Measurements from ENCODE around the gene CPVL.

CPVL gene

DNA sequence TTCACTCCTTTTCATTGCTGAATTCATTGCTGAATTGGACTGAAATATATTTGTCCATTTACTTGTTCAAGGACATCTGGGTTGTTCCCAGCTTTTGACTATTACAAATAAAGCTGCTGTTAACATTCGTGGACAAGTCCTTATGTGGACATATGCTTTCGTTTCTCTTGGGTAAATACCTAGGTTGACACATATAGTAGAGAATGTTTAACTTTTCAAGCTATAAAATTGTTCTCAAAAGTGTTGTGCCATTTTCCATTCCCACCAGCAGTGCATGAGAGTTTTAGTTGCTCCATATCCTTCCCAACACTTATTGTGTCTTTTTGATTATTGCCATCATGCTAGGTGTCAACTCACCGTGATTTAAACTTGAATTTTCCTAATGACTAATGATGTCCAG lies 17.5 kb upstream of the CPVL start:
- no peaks in the 10 kb centered on the region for H3K27me3 ChIP-seq (ENCODE audit: insufficient read depth, low read length)
- no peaks in the 10 kb centered on the region for H3K4me1 ChIP-seq (ENCODE audit: control insufficient read depth in 1 of 2, insufficient read depth in 2 of 2, low read length in 2 of 2)
- peak in 1 of 2 donors; percentile 10 for DNase-seq
- H3K36me3 ChIP-seq (ENCODE audit: control insufficient read depth in 1 of 2, insufficient read depth in 2 of 2, low read length in 2 of 2), result no peaks in the 10 kb centered on the region
- no peak overlapping the region for H2BK120ac ChIP-seq (ENCODE audit: insufficient read depth, low read length, poor library complexity)
- H2BK5ac ChIP-seq (ENCODE audit: low read depth, low read length, poor library complexity), result no peak overlapping the region
- no peaks in the 10 kb centered on the region for H3K79me2 ChIP-seq (ENCODE audit: control insufficient read depth, insufficient read depth, low read length, poor library complexity)
- no peak overlapping the region for H4K91ac ChIP-seq (ENCODE audit: low read depth, low read length)
- H3K79me1 ChIP-seq (ENCODE audit: low read length), result no peaks in the 10 kb centered on the region
- no peaks in the 10 kb centered on the region for H3K9me3 ChIP-seq (ENCODE audit: insufficient read depth, low read depth, low read length)
- no peak overlapping the region for H4K12ac ChIP-seq (ENCODE audit: low read depth, low read length)
- H3K23ac ChIP-seq (ENCODE audit: low read length), result no peak overlapping the region
- H2AFZ ChIP-seq (ENCODE audit: insufficient read depth, low read length, poor library complexity), result no peak overlapping the region
- H3K4ac ChIP-seq (ENCODE audit: low read depth, low read length), result no peak overlapping the region
- no peak overlapping the region for H2BK12ac ChIP-seq (ENCODE audit: low read length)
- H3K4me3 ChIP-seq (ENCODE audit: low read depth, low read length), result no peak overlapping the region
- no CpG with 5 or more reads among the region's 3 CpGs for WGBS (ENCODE audit: extremely low coverage, insufficient coverage, insufficient read length)
- H2AK5ac ChIP-seq (ENCODE audit: low read length), result no peak overlapping the region
- no peak overlapping the region for H3K27ac ChIP-seq (ENCODE audit: low read depth, low read length)
- H3K18ac ChIP-seq (ENCODE audit: low read length), result no peak overlapping the region
- H3K9ac ChIP-seq (ENCODE audit: low read length), result no peak overlapping the region
- H4K8ac ChIP-seq (ENCODE audit: low read depth, low read length), result no peak overlapping the region
- H3K4me2 ChIP-seq (ENCODE audit: low read length), result no peak overlapping the region
- H3K14ac ChIP-seq (ENCODE audit: low read length), result no peak overlapping the region

DNA sequence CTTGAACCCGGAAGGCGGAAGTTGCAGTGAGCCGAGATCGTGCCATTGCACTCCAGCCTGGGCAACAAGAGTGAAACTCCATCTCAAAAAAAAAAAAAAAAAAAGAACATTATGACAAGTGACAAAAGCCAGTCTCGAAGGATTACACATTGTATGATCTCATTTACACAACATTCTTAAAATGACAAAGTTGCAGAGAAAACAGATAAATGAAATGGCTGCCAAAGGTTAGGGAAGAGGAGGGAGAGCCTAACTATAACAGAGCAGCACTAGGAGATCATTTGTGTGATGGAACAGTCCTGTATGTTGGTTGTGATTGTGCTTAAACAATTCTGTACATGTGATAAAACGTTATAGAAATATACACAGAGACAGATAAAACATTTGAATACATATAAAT lies 16.2 kb upstream of the CPVL start:
- H2BK5ac ChIP-seq (ENCODE audit: low read depth, low read length, poor library complexity), result no peak overlapping the region
- H4K12ac ChIP-seq (ENCODE audit: low read depth, low read length), result no peak overlapping the region
- no peak overlapping the region for H2BK120ac ChIP-seq (ENCODE audit: insufficient read depth, low read length, poor library complexity)
- no peaks in the 10 kb centered on the region for H3K79me2 ChIP-seq (ENCODE audit: control insufficient read depth, insufficient read depth, low read length, poor library complexity)
- no peak overlapping the region for H3K4me3 ChIP-seq (ENCODE audit: low read depth, low read length)
- no peak overlapping the region for H3K4me2 ChIP-seq (ENCODE audit: low read length)
- H4K91ac ChIP-seq (ENCODE audit: low read depth, low read length), result no peak overlapping the region
- H3K79me1 ChIP-seq (ENCODE audit: low read length), result no peaks in the 10 kb centered on the region
- H3K14ac ChIP-seq (ENCODE audit: low read length), result no peak overlapping the region
- WGBS (ENCODE audit: extremely low coverage, insufficient coverage, insufficient read length), result no CpG with 5 or more reads among the region's 6 CpGs
- no peak overlapping the region for H3K23ac ChIP-seq (ENCODE audit: low read length)
- H3K4me1 ChIP-seq (ENCODE audit: control insufficient read depth in 1 of 2, insufficient read depth in 2 of 2, low read length in 2 of 2), result no peaks in the 10 kb centered on the region
- no peak overlapping the region for H3K9ac ChIP-seq (ENCODE audit: low read length)
- H3K27ac ChIP-seq (ENCODE audit: low read depth, low read length), result no peak overlapping the region
- no peaks in the 10 kb centered on the region for H3K36me3 ChIP-seq (ENCODE audit: control insufficient read depth in 1 of 2, insufficient read depth in 2 of 2, low read length in 2 of 2)
- no peaks in the 10 kb centered on the region for H3K27me3 ChIP-seq (ENCODE audit: insufficient read depth, low read length)
- no peak overlapping the region for H3K18ac ChIP-seq (ENCODE audit: low read length)
- no peak overlapping the region for H4K8ac ChIP-seq (ENCODE audit: low read depth, low read length)
- DNase-seq, result peak in 1 of 2 donors; percentile 72
- H2AFZ ChIP-seq (ENCODE audit: insufficient read depth, low read length, poor library complexity), result no peak overlapping the region
- no peak overlapping the region for H2BK12ac ChIP-seq (ENCODE audit: low read length)
- H2AK5ac ChIP-seq (ENCODE audit: low read length), result no peak overlapping the region
- H3K9me3 ChIP-seq (ENCODE audit: insufficient read depth, low read depth, low read length), result no peaks in the 10 kb centered on the region
- H3K4ac ChIP-seq (ENCODE audit: low read depth, low read length), result no peak overlapping the region

DNA sequence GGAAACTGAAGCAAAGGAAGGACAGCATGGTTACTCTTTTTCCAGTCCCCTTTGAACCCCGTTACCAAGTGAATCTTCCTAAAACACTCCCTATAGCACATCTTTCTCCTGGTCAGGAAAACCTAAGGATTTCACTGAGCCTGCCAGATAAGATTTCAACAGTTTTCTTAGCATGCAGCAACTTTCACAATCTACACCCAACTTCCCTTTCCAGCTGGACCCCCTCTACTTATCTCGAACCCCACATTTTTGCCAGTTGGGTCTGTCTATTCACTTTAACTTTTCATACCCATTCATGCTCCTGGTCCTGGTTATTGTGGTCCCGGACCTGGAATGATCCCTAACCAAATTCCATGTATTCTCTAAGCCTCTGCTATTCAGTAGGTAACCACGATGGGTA lies 14.9 kb upstream of the CPVL start:
- Histone ChIP-seq H3K4me3 (ENCODE audit: low read depth, low read length) (no peak overlapping the region), H2BK120ac (ENCODE audit: insufficient read depth, low read length, poor library complexity) (no peak overlapping the region), H2AFZ (ENCODE audit: insufficient read depth, low read length, poor library complexity) (no peak overlapping the region), H3K36me3 (ENCODE audit: control insufficient read depth in 1 of 2, insufficient read depth in 2 of 2, low read length in 2 of 2) (no peaks in the 10 kb centered on the region), H2BK5ac (ENCODE audit: low read depth, low read length, poor library complexity) (no peak overlapping the region), H3K9ac (ENCODE audit: low read length) (no peak overlapping the region), H4K91ac (ENCODE audit: low read depth, low read length) (no peak overlapping the region), H3K9me3 (ENCODE audit: insufficient read depth, low read depth, low read length) (no peaks in the 10 kb centered on the region), H3K27ac (ENCODE audit: low read depth, low read length) (no peak overlapping the region), H4K8ac (ENCODE audit: low read depth, low read length) (no peak overlapping the region), H3K79me2 (ENCODE audit: control insufficient read depth, insufficient read depth, low read length, poor library complexity) (no peaks in the 10 kb centered on the region), H3K4me1 (ENCODE audit: control insufficient read depth in 1 of 2, insufficient read depth in 2 of 2, low read length in 2 of 2) (no peaks in the 10 kb centered on the region), H4K12ac (ENCODE audit: low read depth, low read length) (no peak overlapping the region), H3K14ac (ENCODE audit: low read length) (no peak overlapping the region), H3K4ac (ENCODE audit: low read depth, low read length) (no peak overlapping the region), H3K79me1 (ENCODE audit: low read length) (no peaks in the 10 kb centered on the region), H2BK12ac (ENCODE audit: low read length) (no peak overlapping the region), H3K18ac (ENCODE audit: low read length) (no peak overlapping the region), H3K4me2 (ENCODE audit: low read length) (no peak overlapping the region), H3K27me3 (ENCODE audit: insufficient read depth, low read length) (no peaks in the 10 kb centered on the region), H3K23ac (ENCODE audit: low read length) (no peak overlapping the region), H2AK5ac (ENCODE audit: low read length) (no peak overlapping the region)
- WGBS (ENCODE audit: extremely low coverage, insufficient coverage, insufficient read length), result no CpG with 5 or more reads among the region's 4 CpGs
- no peak for DNase-seq

DNA sequence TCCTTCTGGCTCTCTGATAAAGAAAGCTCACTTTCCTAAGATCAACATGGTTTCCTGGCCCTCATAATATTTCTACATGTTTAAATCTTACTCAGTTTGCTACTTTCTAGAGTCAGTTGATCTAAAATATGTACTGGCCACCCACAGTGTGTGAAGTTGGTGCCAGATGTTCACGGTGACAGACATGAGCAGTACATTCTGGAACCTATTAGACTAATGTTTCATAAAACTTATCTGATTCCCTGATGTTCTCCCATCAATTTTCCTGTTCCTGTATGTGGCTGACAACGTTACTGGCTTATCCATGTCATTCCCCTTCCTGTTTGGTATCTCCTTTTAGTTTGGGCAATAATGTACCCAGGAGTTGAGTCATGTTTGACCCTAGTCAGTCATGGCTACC lies 13.7 kb upstream of the CPVL start:
- no peaks in the 10 kb centered on the region for H3K9me3 ChIP-seq (ENCODE audit: insufficient read depth, low read depth, low read length)
- no peak overlapping the region for H3K4ac ChIP-seq (ENCODE audit: low read depth, low read length)
- H3K79me2 ChIP-seq (ENCODE audit: control insufficient read depth, insufficient read depth, low read length, poor library complexity), result no peaks in the 10 kb centered on the region
- no peak overlapping the region for H2BK12ac ChIP-seq (ENCODE audit: low read length)
- H3K4me2 ChIP-seq (ENCODE audit: low read length), result no peak overlapping the region
- H3K27ac ChIP-seq (ENCODE audit: low read depth, low read length), result no peak overlapping the region
- H3K14ac ChIP-seq (ENCODE audit: low read length), result no peak overlapping the region
- H2AK5ac ChIP-seq (ENCODE audit: low read length), result no peak overlapping the region
- H3K4me1 ChIP-seq (ENCODE audit: control insufficient read depth in 1 of 2, insufficient read depth in 2 of 2, low read length in 2 of 2), result no peaks in the 10 kb centered on the region
- no peaks in the 10 kb centered on the region for H3K27me3 ChIP-seq (ENCODE audit: insufficient read depth, low read length)
- H3K79me1 ChIP-seq (ENCODE audit: low read length), result no peaks in the 10 kb centered on the region
- no peaks in the 10 kb centered on the region for H3K36me3 ChIP-seq (ENCODE audit: control insufficient read depth in 1 of 2, insufficient read depth in 2 of 2, low read length in 2 of 2)
- no peak overlapping the region for H2BK5ac ChIP-seq (ENCODE audit: low read depth, low read length, poor library complexity)
- DNase-seq, result peak; percentile 42 to 67
- H2AFZ ChIP-seq (ENCODE audit: insufficient read depth, low read length, poor library complexity), result no peak overlapping the region
- no peak overlapping the region for H4K8ac ChIP-seq (ENCODE audit: low read depth, low read length)
- H2BK120ac ChIP-seq (ENCODE audit: insufficient read depth, low read length, poor library complexity), result no peak overlapping the region
- H3K4me3 ChIP-seq (ENCODE audit: low read depth, low read length), result no peak overlapping the region
- no peak overlapping the region for H3K18ac ChIP-seq (ENCODE audit: low read length)
- WGBS (ENCODE audit: extremely low coverage, insufficient coverage, insufficient read length), result no CpG with 5 or more reads among the region's 2 CpGs
- no peak overlapping the region for H4K91ac ChIP-seq (ENCODE audit: low read depth, low read length)
- no peak overlapping the region for H3K9ac ChIP-seq (ENCODE audit: low read length)
- H4K12ac ChIP-seq (ENCODE audit: low read depth, low read length), result no peak overlapping the region
- no peak overlapping the region for H3K23ac ChIP-seq (ENCODE audit: low read length)
